GM08714 (cell line): Measurements from ENCODE around the gene RAPGEF6.

ENCODE experiments used
- H3K4me3 ChIP-seq: fragments of 200-500 bp; sonication (Bioruptor generic); 2 replicates; pipeline ENCODE4 v1.5.1; 2014; ENCODE audit warnings: mild to moderate bottlenecking, low read length, inconsistent platforms
- ZNF274 ChIP-seq: IDR thresholded peaks from 2 replicates; pipeline ENCODE4 v1.6.1; 2012; ENCODE audit warnings: mild to moderate bottlenecking, low read depth, low read length

RAPGEF6 gene

DNA sequence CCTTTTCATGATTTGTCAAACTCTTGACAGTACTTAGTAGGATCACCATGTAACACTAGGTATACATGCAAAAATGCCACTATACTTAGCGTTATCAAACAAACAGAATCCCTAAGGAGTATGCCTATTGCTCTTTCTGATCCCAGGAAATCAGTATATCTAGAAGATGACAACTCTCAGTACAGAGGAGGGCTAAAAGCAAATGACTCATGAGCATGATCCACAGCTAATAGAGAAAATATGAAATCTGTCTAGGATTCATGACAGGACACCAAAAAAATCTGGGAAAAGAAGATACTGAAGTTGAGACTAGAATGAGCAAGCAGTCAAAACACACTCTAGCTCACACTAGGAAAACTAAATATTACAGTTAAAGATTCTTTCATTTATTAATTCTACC lies 89.2 kb downstream of the RAPGEF6 start:
- no peak for TF ChIP-seq ZNF274
- H3K4me3 ChIP-seq: no peak overlapping the region

GRCh38 chr5:131542723-131543122 lies 92.3 kb downstream of the RAPGEF6 start:
- no peak overlapping the region for H3K4me3 ChIP-seq
- TF ChIP-seq ZNF274: no peak

GRCh38 chr5:131541762-131542161 lies 93.3 kb downstream of the RAPGEF6 start:
- TF ChIP-seq ZNF274: no peak
- no peak overlapping the region for H3K4me3 ChIP-seq

GRCh38 chr5:131541071-131541470 lies 94.0 kb downstream of the RAPGEF6 start:
- no peak for TF ChIP-seq ZNF274
- no peak overlapping the region for H3K4me3 ChIP-seq

DNA sequence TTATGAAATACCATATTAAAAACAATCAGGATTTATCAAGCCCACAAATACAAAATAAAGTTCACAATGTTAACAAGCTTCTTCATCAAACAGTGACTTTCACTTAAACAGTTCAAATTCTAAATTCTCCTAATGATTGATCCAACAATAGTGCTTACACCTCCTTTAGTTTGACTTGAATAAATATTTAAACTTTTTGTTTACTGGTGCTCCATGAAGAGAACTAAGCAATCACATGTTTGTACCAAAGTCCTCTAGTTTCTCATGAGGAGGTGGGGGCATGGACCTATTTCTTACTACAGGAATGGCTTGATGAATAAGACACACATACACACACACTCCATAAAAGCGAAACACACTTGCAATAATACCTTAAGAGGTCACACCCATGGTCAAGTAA lies 95.8 kb downstream of the RAPGEF6 start:
- no peak overlapping the region for H3K4me3 ChIP-seq
- no peak for TF ChIP-seq ZNF274

- no peak overlapping the region for H3K4me3 ChIP-seq
- TF ChIP-seq ZNF274: no peak
Observed at GRCh38 chr5:131538177-131538593, 96.8 kb downstream of the RAPGEF6 start.

- TF ChIP-seq ZNF274: no peak
Observed at GRCh38 chr5:131536850-131537448, 98.1 kb downstream of the RAPGEF6 start.

DNA sequence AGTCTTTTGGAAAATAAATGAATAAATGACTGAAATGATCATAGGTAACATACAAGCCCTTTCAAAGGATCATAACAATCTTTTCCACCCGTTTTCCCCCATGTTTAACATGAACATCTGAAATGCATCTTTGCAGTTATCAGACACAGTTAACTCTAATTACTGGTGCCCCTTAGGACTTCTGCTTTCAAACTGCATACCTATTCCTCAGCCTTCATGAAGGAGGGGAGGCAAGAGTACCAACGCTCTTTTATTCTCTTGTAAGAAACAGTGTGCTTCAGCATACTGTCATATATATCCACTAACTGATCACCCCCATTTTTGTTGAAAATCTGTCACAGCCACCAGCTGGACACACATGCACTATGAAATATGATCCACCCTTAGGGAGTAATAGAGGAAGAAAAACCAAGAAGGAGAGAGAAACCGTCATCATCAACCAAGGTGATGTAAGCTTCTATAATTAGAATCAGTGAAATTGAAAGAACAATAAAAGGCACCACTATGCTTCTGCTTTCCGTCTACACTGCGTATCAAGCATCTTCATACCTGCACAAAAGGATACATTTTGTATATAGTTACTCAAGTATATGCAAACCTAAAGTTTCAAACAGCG lies 98.7 kb downstream of the RAPGEF6 start:
- H3K4me3 ChIP-seq: no peak overlapping the region
- TF ChIP-seq ZNF274: no peak

More at GRCh38 chr5:131536850-131537448, 98.1 kb downstream of the RAPGEF6 start:
- H3K4me3 ChIP-seq: no peak overlapping the region

DNA sequence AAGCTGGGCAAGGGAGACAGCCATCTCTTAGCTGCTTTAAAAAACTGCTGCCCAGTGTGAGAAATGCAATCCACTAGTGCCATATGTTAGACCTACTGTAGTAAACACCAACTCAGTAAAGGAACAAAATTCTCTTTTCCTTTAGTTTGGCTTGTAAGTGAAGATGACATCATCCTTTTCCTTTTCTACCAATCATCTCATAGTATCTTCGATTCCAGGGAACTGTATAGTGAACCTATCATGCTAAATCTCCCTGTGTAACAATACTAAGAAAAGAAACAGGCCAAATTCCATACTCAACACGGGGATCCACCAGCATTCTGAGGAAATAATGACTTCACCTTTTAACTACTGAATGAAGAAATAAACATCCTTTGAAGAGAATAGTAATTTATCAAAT lies 100.1 kb downstream of the RAPGEF6 start:
- no peak for TF ChIP-seq ZNF274
- no peak overlapping the region for H3K4me3 ChIP-seq

GRCh38 chr5:131533836-131534235 lies 101.2 kb downstream of the RAPGEF6 start:
- TF ChIP-seq ZNF274: no peak
- H3K4me3 ChIP-seq: no peak overlapping the region

DNA sequence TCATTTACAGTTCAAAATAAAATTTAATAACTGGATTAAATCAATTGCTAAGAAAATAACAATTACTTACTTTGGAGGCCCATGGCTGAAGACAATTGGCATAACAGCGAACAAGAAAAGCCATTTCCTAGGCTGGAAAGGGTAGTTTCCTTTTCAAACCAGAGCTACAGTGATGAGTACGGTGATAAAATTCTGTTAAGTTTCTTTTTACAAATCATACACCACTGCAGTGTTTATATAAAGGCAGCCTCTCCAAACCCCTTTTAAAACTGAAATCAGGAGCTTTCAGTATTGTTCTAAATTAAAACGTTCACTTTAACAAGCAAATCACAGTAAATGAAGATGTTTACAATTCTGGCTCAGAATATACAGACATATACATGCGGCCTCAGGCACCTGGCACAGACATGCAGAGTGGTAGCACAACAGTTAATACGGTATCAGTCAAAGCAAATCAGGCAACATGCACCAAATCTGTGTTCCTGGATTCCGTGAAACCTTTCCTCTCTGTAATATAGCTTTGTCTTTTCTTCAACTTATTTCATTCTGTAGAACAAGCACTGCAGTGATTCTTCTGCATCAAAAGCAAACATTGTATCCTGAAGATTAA lies 102.9 kb downstream of the RAPGEF6 start:
- no peak overlapping the region for H3K4me3 ChIP-seq
- TF ChIP-seq ZNF274: no peak

GRCh38 chr5:131530706-131531331 lies 104.2 kb downstream of the RAPGEF6 start:
- H3K4me3 ChIP-seq: no peak overlapping the region
- no peak for TF ChIP-seq ZNF274

- TF ChIP-seq ZNF274: no peak
- no peak overlapping the region for H3K4me3 ChIP-seq
Observed at GRCh38 chr5:131528682-131529081, 106.3 kb downstream of the RAPGEF6 start.

DNA sequence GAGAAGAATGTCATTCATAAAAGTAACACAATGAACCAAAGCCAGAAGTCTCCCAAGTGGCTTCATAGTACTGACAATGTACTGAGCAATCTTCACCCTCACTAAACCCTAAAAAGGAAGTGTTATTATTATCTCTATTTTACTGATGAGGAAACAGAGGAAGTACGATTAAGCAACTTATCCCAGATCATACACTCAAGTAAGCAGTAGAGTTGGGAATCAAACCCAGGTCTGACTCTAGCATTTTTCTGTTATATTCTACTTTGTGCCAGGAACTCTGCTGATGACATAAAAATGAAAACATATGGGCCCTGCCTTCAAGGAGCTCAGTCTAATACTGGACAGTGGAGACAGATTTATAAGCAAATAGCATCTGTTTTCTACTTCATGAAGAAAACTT lies 109.2 kb downstream of the RAPGEF6 start:
- no peak overlapping the region for H3K4me3 ChIP-seq
- TF ChIP-seq ZNF274: no peak

GRCh38 chr5:131524431-131524830 lies 110.6 kb downstream of the RAPGEF6 start:
- no peak overlapping the region for H3K4me3 ChIP-seq
- TF ChIP-seq ZNF274: no peak
